GM12872 (cell line): ENCODE results near the gene RNU6-9.

Experiments
- TF ChIP-seq, protein P1 (sequence below): IDR thresholded peaks from 3 replicates; pipeline ENCODE4 v1.5.1; 2011; ENCODE audit warnings: low read depth, mild to moderate bottlenecking, low read length, moderate library complexity; ENCODE audit not compliant: insufficient read depth

The RNU6-9 gene

DNA sequence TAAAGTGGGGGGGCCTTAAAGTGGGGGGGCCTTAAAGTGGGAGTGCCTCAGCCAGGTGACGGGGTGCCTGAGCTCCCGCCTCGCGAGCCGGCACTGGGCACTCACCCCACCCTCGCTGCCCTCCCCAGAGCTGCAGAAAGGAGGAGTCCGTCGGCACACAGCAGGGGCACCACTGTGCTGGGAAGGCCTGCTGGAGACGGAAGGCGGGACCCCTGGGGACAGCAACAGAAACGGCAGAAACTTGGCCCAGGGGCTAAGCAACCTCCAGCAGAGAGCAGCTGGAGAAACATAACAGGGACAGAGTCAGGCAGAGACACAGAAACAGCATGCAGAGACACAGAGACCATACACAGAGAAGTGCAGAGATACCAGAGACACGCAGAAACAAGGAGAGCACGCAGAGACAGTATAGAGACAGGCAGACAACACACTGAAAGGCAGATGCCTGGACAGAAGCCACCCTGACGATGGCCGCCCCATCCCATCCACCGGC is 25.9 kb upstream of the RNU6-9 start:
- TF ChIP-seq, protein P1, sequence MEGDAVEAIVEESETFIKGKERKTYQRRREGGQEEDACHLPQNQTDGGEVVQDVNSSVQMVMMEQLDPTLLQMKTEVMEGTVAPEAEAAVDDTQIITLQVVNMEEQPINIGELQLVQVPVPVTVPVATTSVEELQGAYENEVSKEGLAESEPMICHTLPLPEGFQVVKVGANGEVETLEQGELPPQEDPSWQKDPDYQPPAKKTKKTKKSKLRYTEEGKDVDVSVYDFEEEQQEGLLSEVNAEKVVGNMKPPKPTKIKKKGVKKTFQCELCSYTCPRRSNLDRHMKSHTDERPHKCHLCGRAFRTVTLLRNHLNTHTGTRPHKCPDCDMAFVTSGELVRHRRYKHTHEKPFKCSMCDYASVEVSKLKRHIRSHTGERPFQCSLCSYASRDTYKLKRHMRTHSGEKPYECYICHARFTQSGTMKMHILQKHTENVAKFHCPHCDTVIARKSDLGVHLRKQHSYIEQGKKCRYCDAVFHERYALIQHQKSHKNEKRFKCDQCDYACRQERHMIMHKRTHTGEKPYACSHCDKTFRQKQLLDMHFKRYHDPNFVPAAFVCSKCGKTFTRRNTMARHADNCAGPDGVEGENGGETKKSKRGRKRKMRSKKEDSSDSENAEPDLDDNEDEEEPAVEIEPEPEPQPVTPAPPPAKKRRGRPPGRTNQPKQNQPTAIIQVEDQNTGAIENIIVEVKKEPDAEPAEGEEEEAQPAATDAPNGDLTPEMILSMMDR: no peak

DNA sequence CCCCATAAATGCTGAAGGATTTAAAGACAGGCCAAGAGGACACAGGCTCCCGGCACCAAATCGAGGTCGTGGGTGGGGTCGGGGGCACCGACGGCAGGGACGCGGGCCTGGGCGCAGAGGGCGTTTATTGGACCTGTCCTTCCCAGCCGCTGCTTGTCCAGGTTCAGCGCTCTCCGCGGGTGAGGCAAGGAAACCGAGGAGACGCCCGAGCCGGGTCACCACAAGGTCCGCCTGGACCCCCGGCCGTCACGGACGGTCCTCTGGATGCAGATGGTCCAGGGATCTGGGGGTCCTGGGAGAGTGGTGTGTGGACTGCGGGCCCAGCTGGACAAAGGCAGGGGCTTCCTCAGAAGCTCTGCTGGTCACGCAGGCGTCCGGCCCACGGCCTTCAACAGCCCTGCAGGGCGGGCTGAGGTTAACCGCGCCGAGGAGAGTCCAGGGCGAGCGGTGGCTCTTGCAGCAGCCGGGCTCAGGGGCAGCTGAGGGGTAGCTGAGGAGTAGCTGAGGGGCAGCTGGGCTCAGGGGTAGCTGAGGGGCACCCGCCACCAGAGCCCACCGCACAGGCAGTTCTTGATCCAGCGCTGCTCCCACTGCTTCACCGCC is 25.3 kb upstream of the RNU6-9 start:
- TF ChIP-seq, protein P1: no peak

DNA sequence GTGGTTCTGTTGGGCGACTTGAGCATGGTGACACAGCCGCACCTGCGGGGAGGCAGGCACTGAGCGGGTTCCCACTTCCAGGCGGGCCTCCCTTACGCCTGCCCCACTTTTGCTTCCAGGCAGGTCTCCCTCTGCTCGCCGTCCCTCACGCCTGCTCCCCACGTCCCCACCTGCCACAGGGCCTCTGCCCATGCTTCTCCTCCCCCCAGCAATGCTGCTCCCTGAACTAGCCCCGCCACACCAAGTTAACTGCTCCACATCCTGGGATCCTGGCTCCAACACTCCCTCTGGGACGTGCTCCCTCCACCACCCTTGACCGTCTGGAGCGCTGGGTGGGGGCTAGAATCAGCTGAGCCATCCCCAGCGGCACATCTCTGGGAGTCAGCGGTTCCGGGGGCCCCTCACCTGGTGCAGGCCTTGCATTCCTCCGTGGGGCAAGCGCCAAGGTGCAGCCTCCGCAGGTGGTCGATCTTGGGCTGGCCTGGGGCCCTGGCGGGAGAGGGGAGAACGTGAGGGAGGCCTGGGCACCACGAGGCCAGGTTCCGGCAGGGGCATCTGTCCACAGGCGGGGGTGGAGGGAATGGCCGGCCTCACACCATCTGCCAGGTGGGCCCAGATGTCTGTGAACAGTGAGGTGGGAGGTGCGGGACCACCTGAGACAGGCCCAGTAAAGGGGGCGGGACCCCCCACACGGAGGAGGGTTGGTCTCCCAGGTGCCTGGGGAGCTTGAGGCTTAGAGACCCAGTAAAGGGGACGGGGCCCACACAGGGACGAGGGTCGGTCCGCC is 24.6 kb upstream of the RNU6-9 start:
- TF ChIP-seq, protein P1: no peak

DNA sequence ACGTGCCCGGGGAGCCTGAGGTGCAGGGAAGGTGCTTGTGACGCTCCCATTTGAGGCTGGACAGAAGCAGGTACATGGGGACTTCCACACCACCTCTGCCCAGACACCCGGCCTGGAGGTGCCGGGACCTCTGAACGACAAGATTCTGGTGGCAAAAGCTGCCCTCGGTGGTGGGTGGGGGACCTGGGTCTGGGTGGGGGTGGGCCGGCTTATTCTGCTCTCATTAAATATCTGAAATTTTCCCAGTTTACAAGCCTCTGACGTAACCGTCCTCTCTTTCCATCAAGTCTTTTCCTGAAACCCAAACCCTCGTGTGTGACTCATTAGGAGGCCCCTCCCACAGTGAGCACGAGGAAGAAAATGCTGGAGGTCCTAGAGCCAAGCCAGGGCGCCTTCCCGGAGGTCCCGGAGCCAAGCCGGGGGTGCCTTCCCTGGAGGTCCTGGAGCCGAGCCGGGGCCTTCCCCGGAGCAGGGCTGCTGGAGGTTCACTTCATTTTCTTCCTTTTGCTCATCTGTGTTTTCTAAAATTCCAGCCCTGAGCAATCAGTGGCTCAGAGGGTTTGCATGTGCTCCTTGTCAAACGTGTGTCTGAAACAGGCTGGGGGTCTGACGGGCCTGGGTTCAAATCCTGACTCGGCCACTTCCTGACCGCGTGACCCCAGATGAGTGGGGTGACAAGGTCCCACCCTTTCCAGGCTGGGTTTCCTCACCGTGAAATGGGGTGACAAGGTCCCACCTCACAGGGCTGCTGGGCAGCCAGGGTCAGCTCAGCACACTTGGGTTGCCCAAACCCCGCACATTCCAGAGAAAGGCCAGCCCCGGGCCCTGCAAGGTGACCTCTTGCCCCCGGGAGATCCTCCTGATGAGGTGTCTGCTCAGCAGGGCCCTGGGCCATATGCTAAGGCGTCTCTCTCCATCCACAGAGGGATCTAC is 23.8 kb upstream of the RNU6-9 start:
- TF ChIP-seq, protein P1: no peak

DNA sequence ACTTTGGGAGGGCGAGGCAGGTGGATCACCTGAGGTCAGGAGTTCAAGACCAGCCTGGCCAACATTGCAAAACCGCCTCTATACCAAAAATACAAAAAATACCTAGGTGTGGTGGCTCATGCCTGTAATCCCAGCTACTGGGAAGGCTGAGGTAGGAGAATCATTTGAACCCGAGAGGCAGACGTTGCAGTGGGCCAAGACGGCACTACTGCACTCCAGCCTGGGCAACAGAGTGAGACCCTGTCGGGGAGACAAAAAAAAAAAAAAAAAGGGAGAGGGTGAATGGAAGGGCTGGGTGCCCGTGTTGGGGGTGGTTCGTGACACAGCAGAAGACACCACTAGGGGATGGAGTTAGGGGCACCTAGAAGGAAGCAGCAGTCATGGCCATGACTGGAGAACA is 23.0 kb upstream of the RNU6-9 start:
- TF ChIP-seq, protein P1: no peak

DNA sequence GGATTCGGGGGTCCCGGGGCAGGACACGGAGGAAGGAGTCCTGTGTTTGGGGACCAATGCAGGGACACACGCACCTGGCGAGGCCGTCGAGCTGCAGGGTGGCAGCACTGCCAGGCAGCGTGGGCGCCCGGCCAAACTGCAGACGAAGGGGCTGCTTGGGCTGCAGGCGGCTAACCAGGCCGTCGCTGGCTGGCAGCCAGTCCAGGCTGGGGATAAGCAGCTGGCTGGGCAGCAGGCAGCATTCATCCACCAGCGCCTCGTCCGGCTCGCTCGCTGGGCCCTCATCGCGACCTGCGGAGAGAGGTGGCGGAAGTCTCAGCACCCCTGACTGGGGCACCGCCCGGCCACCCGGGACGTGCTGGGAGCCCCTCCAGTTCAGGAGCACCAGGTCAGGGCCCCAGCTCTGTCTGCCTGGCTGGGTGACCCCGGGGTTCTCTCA is 22.3 kb upstream of the RNU6-9 start:
- TF ChIP-seq, protein P1: no peak
